Lung (tissue), 12 donors: ENCODE measurements around the gene PPARA. TPM values are rescaled to one million over a fixed set of nuclear protein-coding genes. Genes with fewer than 3 reads are reported as not detected.

Experiments used
- ATAC-seq: fragments of 200-7000 bp; cut with Tn5 transposase; one replicate; pipeline ENCODE4 v1.9.1; 2020; ENCODE audit warnings: moderate number of reproducible peaks; ENCODE audit not compliant: insufficient read depth, low FRiP score
- DNase-seq, 3 donors: peaks; one replicate each; pipeline ENCODE4 v3.0.0-alpha.2; 2013 to 2017
- H3K27ac ChIP-seq, 2 donors: one replicate each; pipeline ENCODE4 v1.5.1; 2013; ENCODE audit warnings: mild to moderate bottlenecking in 2 of 2, moderate library complexity in 2 of 2, control low read depth in 1 of 2, inconsistent platforms in 1 of 2, low read depth in 1 of 2, low read length in 1 of 2
- H3K27me3 ChIP-seq, 3 donors: one replicate each; pipeline ENCODE4 v1.5.1; 2013; ENCODE audit warnings: low read length in 2 of 3; ENCODE audit not compliant: control insufficient read depth in 3 of 3, insufficient read depth in 3 of 3
- H3K36me3 ChIP-seq, 4 donors: one replicate each; pipeline ENCODE4 v1.5.1; 2013; ENCODE audit warnings: low read length in 4 of 4, mild to moderate bottlenecking in 1 of 4, moderate library complexity in 1 of 4; ENCODE audit not compliant: control insufficient read depth in 4 of 4, insufficient read depth in 4 of 4
- H3K4me1 ChIP-seq, 5 donors: one replicate each; pipeline ENCODE4 v1.5.1; 2013; ENCODE audit warnings: low read length in 5 of 5, mild to moderate bottlenecking in 2 of 5, moderate library complexity in 1 of 5; ENCODE audit not compliant: control insufficient read depth in 5 of 5, insufficient read depth in 5 of 5
- H3K4me3 ChIP-seq: one replicate; pipeline ENCODE4 v1.5.1; 2013; ENCODE audit warnings: mild to moderate bottlenecking, control low read depth, moderate library complexity
- H3K9ac ChIP-seq, 2 donors: one replicate each; pipeline ENCODE4 v1.5.1; 2013; ENCODE audit warnings: low read length in 2 of 2, control low read depth in 1 of 2; ENCODE audit not compliant: insufficient read depth in 1 of 2
- H3K9me3 ChIP-seq, 4 donors: one replicate each; pipeline ENCODE4 v1.5.1; 2013; ENCODE audit warnings: low read length in 3 of 4, mild to moderate bottlenecking in 1 of 4, moderate library complexity in 1 of 4; ENCODE audit not compliant: control insufficient read depth in 4 of 4, insufficient read depth in 3 of 4
- WGBS, 2 donors: extraction: QIAGEN DNeasy Blood & Tissue Kit; methylation state at CpG; one replicate each; pipeline ENCODE4 v1.1.7; 2013; 5-methylcytosine and 5-hydroxymethylcytosine counted together
- polyA plus RNA-seq, 2 donors: library from polyadenylated mRNA; stranded (reverse); fragments of 200-250 nt; gene quantifications; one replicate each; pipeline ENCODE4 v1.2.1, GENCODE V29; 2013
- total RNA-seq, 2 donors: library from RNA; depleted of rRNA in 1 of 2; stranded (reverse); fragments of >200 nt in 1 of 2; gene quantifications; one replicate each; pipeline ENCODE4 v1.2.1, GENCODE V29; 2014 to 2021
- TF ChIP-seq, protein P1 (sequence below): IDR thresholded peaks from 2 replicates; pipeline ENCODE4 v1.5.1; 2012; ENCODE audit warnings: mild to moderate bottlenecking; ENCODE audit errors: control extremely low read depth, extremely low read depth
- donor health status: control.
- donor health status: control.
- donor health status: Bipolar disorder and iron deficiency.
- donor health status: healthy.
- donor health status: DM: yes; HTN: yes; CAD: no.

The PPARA gene
- total and polyA plus RNA-seq, 4 donors: 4.4 to 18.1 (median 11.0) TPM

GRCh38 chr22:46244771-46245170 lies 94.4 kb downstream of the PPARA start:
- ATAC-seq (no peak), DNase-seq (no peak)
- H3K27ac ChIP-seq: peak overlapping the region in 1 of 2 donors; percentile 80
- H3K9ac ChIP-seq: no peak overlapping the region
- H3K4me3 ChIP-seq: no peak overlapping the region
- 94 to 95% methylated on average over 9 of the region's 9 CpGs for WGBS, 2 donors
- peaks cover 2 to 16% (median 5%) of the 10 kb centered on the region in 5 donors for H3K4me1 ChIP-seq
- TF ChIP-seq, protein P1, sequence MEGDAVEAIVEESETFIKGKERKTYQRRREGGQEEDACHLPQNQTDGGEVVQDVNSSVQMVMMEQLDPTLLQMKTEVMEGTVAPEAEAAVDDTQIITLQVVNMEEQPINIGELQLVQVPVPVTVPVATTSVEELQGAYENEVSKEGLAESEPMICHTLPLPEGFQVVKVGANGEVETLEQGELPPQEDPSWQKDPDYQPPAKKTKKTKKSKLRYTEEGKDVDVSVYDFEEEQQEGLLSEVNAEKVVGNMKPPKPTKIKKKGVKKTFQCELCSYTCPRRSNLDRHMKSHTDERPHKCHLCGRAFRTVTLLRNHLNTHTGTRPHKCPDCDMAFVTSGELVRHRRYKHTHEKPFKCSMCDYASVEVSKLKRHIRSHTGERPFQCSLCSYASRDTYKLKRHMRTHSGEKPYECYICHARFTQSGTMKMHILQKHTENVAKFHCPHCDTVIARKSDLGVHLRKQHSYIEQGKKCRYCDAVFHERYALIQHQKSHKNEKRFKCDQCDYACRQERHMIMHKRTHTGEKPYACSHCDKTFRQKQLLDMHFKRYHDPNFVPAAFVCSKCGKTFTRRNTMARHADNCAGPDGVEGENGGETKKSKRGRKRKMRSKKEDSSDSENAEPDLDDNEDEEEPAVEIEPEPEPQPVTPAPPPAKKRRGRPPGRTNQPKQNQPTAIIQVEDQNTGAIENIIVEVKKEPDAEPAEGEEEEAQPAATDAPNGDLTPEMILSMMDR: no peak
- no peaks in the 10 kb centered on the region for H3K9me3 ChIP-seq
- no peaks in the 10 kb centered on the region for H3K27me3 ChIP-seq
- peaks cover 0 to 11% (median 8%) of the 10 kb centered on the region in 4 donors for H3K36me3 ChIP-seq

GRCh38 chr22:46245511-46245910 lies 95.2 kb downstream of the PPARA start:
- Histone ChIP-seq H3K36me3 (peaks cover 0 to 11% (median 8%) of the 10 kb centered on the region in 4 donors), H3K27ac (peak overlapping the region in 1 of 2 donors; percentile 80), H3K4me1 (peaks cover 2 to 16% (median 5%) of the 10 kb centered on the region in 5 donors), H3K4me3 (no peak overlapping the region), H3K9me3 (no peaks in the 10 kb centered on the region), H3K9ac (no peak overlapping the region), H3K27me3 (no peaks in the 10 kb centered on the region)
- TF ChIP-seq, protein P1: no peak
- ATAC-seq (no peak), DNase-seq (peak; percentile 59 to 84 (median 73))
- 55 to 59% methylated on average over 16 of the region's 16 CpGs for WGBS, 2 donors

DNA sequence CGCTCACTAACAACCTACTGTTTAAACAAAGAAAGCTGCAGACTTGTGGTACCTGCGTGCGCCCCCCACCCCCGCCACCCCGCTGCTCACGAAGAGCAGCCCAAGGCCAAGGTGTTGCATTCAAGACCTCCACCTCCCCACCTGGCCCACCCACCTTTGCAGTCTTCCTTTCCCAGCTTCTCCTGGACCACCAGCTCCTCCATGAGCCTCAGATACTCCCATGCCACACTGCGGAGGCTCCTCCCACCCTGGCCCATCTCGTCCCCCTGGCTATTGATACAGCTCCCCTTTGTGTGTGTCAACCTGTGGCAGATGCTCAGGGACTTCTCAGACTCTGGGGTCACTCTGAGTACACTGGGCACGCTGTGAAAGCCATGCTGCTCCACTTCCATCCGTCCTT lies 95.9 kb downstream of the PPARA start:
- H3K27me3 ChIP-seq: no peaks in the 10 kb centered on the region
- H3K9me3 ChIP-seq: no peaks in the 10 kb centered on the region
- H3K36me3 ChIP-seq: peaks cover 0 to 11% (median 8%) of the 10 kb centered on the region in 4 donors
- no peak for ATAC-seq
- no peak overlapping the region for H3K9ac ChIP-seq
- H3K4me3 ChIP-seq: no peak overlapping the region
- TF ChIP-seq, protein P1: no peak
- peak overlapping the region in 1 of 2 donors; percentile 64 for H3K27ac ChIP-seq
- 95 to 98% methylated on average over 10 of the region's 10 CpGs for WGBS, 2 donors
- H3K4me1 ChIP-seq: peaks cover 2 to 23% (median 5%) of the 10 kb centered on the region in 5 donors
- no peak for DNase-seq

- 93 to 94% methylated on average over 2 of the region's 2 CpGs for WGBS, 2 donors
- no peak for ATAC-seq
- peaks cover 2 to 26% (median 5%) of the 10 kb centered on the region in 5 donors for H3K4me1 ChIP-seq
- no peaks in the 10 kb centered on the region for H3K9me3 ChIP-seq
- TF ChIP-seq, protein P1: no peak
- no peak overlapping the region for H3K4me3 ChIP-seq
- peaks cover 0 to 11% (median 7%) of the 10 kb centered on the region in 4 donors for H3K36me3 ChIP-seq
- H3K27me3 ChIP-seq: no peaks in the 10 kb centered on the region
- DNase-seq: no peak
- H3K27ac ChIP-seq: no peak overlapping the region
- H3K9ac ChIP-seq: no peak overlapping the region
Measured at GRCh38 chr22:46247443-46247975, 97.2 kb downstream of the PPARA start.
